K562 (cell line): ENCODE measurements around the gene PDIA3. TPM values are rescaled to one million over a fixed set of nuclear protein-coding genes. Genes with fewer than 3 reads are reported as not detected.

Source experiments
- ARNT ChIP-seq, 2 experiments: fragments of 450-650 bp; IDR thresholded peaks; 2 replicates each; pipeline ENCODE4 v1.6.1; 2016; ENCODE audit warnings: mild to moderate bottlenecking in 1 of 2
- BRD9 ChIP-seq: fragments of 450-650 bp; IDR thresholded peaks from 2 replicates; pipeline ENCODE4 v1.6.1; 2018; ENCODE audit warnings: low read depth; ENCODE audit not compliant: partially characterized antibody
- CSDE1 ChIP-seq, 2 experiments: fragments of 450-650 bp; IDR thresholded peaks; 2 replicates each; pipeline ENCODE4 v1.6.1; 2016; ENCODE audit warnings: mild to moderate bottlenecking in 1 of 2
- EP400 ChIP-seq: fragments of 450-650 bp; IDR thresholded peaks from 2 replicates; pipeline ENCODE4 v1.6.1; 2017; ENCODE audit warnings: antibody characterized with exemption, mild to moderate bottlenecking, moderate library complexity
- FIP1L1 ChIP-seq: fragments of 200-400 bp; formaldehyde crosslinking; IDR thresholded peaks from 2 replicates; pipeline ENCODE4 v1.6.1; 2018; ENCODE audit warnings: mild to moderate bottlenecking, low read depth, low read length; ENCODE audit not compliant: poor library complexity, severe bottlenecking
- PCBP1 ChIP-seq: fragments of 200-400 bp; formaldehyde crosslinking; IDR thresholded peaks from 2 replicates; pipeline ENCODE4 v1.6.1; 2018; ENCODE audit warnings: mild to moderate bottlenecking, low read depth, low read length; ENCODE audit not compliant: poor library complexity, severe bottlenecking
- POLR2AphosphoS2 ChIP-seq: IDR thresholded peaks from 2 replicates; pipeline ENCODE4 v1.6.1; 2012; ENCODE audit warnings: low read length, improper control_type of control experiment
- SMAD2 ChIP-seq: fragments of 150-350 bp; IDR thresholded peaks from 2 replicates; pipeline ENCODE4 v1.6.1; 2014; ENCODE audit warnings: low read depth, mild to moderate bottlenecking, low read length
- SOX6 ChIP-seq: fragments of 450-650 bp; IDR thresholded peaks from 2 replicates; pipeline ENCODE4 v1.6.1; 2014; ENCODE audit warnings: mild to moderate bottlenecking
- SP1 ChIP-seq: sonication (generic); formaldehyde crosslinking; IDR thresholded peaks from 2 replicates; pipeline ENCODE4 v1.8.1; 2022; ENCODE audit warnings: mild to moderate bottlenecking, missing genetic modification reagents
- XRCC4 ChIP-seq: IDR thresholded peaks from one replicate; pipeline ENCODE4 v1.6.1; 2011; ENCODE audit not compliant: insufficient read depth, insufficient read length; ENCODE audit errors: extremely low read depth
- ZFPM2 ChIP-seq: fragments of 250-450 bp; sonication (Bioruptor Pico); IDR thresholded peaks from 2 replicates; pipeline ENCODE4 v1.5.1; 2022; ENCODE audit warnings: mild to moderate bottlenecking
- polyA plus RNA-seq, 8 experiments: library from polyadenylated mRNA; depleted of rRNA in 4 of 8; stranded (reverse) in 5 of 8; unstranded in 3 of 8; fragments of >200 nt; fragmentation: Nextera tagmentation in 2 of 8; fragmentation: Illumina TruSeq in 1 of 8; extraction: Ambion mirVana in 2 of 8; extraction: Trizol in 1 of 8; gene quantifications; 2 replicates each; pipeline versions ENCODE4 v1.2.1 to v1.2.3, GENCODE V29; 2011 to 2014; ENCODE audit warnings: inconsistent platforms in 1 of 8, missing spikeins in 1 of 8
- total RNA-seq, 7 experiments: library from RNA; depleted of rRNA in 6 of 7; stranded (reverse); fragments of >200 nt in 6 of 7; fragmentation: Illumina TruSeq in 2 of 7; extraction: Trizol in 2 of 7; gene quantifications; 2 replicates each; pipeline versions ENCODE4 v1.2.1 to v1.2.3, GENCODE V29; 2011 to 2021; ENCODE audit warnings: low replicate concordance in 1 of 7
- TF ChIP-seq, protein P1 (sequence below), 2 experiments: fragments of 450-650 bp; IDR thresholded peaks; 2 replicates each; pipeline ENCODE4 v1.6.1; 2016; ENCODE audit warnings: mild to moderate bottlenecking in 2 of 2, borderline replicate concordance in 1 of 2, low read depth in 1 of 2, moderate library complexity in 1 of 2
- TF ChIP-seq, protein P2 (sequence below): fragments of 450-650 bp; IDR thresholded peaks from 2 replicates; pipeline ENCODE4 v1.6.1; 2016; ENCODE audit warnings: antibody characterized with exemption
- TF ChIP-seq, protein P3 (sequence below): sonication (generic); formaldehyde crosslinking; IDR thresholded peaks from 2 replicates; pipeline ENCODE4 v1.8.0; 2022; ENCODE audit warnings: mild to moderate bottlenecking, missing genetic modification reagents
- TF ChIP-seq, protein P4 (sequence below), 2 experiments: fragments of 250-450 bp in 1 of 2; fragments of 450-650 bp in 1 of 2; sonication (Bioruptor Pico) in 1 of 2; IDR thresholded peaks; 2 replicates each; pipeline versions ENCODE4 v1.6.1 to v1.8.0; 2016 to 2021; ENCODE audit warnings: mild to moderate bottlenecking in 2 of 2, moderate library complexity in 2 of 2, missing compliant biosample characterization in 1 of 2, missing genetic modification characterization in 1 of 2

The PDIA3 gene
- total and polyA plus RNA-seq, 9 of the 15 experiments (the other 6 are each of a cell fraction or from before 2014, with no cell fraction given), result 13.5 to 386 (median 149) TPM

DNA sequence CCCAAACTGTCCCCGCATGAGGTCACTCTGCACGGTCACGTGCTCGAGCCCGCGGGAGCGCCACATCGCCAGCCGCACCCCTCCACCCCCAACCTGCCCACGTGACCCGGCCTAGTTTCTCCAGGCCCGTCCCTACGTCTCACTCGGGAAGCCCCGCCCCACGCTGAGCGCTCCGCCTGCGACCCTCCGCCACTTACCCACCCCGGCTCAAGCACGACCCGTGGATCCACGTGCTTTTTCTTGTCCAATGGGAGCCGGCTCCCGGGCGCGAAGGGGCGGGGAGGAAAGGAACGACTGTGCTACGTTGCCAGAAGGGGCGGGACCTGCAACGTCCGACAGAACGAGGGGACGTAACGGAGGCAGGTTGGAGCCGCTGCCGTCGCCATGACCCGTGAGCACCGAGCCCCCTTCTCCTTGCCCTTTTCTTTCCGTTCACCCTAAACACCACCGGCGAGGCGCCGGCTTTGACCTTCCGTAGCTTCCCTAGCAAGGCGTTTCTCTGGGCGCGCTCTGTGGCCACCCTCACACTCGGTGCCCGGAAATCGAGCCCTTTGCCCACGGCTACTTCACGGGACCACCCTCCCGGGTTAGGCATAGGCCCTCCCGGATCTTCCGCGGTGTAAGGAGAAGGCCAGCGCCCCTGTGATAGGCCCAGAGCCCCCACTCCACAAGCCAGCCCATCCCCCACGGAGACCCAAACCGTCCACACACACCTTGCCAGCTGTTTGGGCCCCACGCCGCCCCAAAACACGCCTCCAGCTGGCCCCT, 45.9 kb downstream of the PDIA3 start, which contains the start of gene SERF2 (continued):
- TF ChIP-seq, protein P1, sequence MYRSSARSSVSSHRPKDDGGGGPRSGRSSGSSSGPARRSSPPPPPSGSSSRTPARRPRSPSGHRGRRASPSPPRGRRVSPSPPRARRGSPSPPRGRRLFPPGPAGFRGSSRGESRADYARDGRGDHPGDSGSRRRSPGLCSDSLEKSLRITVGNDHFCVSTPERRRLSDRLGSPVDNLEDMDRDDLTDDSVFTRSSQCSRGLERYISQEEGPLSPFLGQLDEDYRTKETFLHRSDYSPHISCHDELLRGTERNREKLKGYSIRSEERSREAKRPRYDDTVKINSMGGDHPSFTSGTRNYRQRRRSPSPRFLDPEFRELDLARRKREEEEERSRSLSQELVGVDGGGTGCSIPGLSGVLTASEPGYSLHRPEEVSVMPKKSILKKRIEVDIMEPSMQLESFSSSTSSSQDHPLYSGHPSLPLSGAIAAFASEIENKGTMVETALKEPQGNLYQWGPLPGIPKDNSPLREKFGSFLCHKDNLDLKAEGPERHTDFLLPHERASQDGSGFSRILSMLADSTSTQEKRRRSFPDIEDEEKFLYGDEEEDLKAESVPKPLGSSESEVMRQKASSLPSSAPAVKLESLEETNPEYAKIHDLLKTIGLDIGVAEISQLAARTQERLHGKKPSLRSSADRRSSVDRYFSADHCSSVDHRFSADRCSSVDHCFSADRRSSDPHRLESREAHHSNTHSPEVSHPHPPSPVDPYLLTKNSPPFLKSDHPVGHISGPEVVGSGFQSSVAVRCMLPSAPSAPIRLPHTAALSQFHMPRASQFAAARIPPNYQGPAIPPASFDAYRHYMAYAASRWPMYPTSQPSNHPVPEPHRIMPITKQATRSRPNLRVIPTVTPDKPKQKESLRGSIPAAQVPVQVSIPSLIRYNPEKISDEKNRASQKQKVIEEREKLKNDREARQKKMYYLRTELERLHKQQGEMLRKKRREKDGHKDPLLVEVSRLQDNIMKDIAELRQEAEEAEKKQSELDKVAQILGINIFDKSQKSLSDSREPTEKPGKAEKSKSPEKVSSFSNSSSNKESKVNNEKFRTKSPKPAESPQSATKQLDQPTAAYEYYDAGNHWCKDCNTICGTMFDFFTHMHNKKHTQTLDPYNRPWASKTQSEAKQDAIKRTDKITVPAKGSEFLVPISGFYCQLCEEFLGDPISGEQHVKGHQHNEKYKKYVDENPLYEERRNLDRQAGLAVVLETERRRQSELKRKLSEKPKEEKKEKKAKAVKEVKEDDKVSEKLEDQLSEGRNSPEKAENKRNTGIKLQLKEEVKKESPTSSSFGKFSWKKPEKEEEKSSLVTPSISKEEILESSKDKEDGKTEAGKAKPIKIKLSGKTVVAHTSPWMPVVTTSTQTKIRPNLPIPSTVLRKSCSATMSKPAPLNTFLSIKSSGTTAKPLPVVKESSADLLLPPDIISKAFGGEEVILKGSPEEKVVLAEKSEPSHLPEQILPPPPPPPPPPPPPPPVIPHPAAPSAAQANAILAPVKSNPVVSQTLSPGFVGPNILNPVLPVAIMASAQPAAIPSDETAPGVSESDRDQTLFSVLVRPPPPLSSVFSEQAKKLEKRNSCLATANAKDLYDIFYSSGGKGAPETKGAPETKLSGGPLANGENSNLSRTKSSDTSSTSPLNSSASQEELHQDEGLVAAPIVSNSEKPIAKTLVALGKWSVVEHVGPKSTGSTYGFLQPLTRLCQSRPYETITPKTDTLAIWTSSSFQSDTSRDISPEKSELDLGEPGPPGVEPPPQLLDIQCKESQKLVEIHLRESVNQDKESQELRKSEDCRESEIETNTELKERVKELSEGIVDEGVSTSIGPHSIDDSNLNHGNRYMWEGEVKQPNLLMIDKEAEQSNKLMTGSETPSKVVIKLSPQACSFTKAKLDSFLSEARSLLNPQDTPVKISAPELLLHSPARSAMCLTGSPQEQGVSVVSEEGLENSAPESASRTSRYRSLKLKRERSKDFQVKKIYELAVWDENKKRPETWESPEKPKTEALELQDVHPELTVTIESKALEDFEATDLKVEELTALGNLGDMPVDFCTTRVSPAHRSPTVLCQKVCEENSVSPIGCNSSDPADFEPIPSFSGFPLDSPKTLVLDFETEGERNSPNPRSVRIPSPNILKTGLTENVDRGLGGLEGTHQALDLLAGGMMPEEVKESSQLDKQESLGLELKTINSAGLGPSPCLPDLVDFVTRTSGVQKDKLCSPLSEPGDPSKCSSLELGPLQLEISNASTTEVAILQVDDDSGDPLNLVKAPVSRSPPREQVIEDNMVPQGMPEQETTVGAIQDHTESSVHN (IDR thresholded peaks at IDR 0.05; ENCODE audit: borderline replicate concordance in 1 of 2, low read depth in 1 of 2), result no peak
- TF ChIP-seq SMAD2, result no peak
- TF ChIP-seq XRCC4, result no peak
- TF ChIP-seq BRD9, result peak; percentile 22
- TF ChIP-seq, protein P2, sequence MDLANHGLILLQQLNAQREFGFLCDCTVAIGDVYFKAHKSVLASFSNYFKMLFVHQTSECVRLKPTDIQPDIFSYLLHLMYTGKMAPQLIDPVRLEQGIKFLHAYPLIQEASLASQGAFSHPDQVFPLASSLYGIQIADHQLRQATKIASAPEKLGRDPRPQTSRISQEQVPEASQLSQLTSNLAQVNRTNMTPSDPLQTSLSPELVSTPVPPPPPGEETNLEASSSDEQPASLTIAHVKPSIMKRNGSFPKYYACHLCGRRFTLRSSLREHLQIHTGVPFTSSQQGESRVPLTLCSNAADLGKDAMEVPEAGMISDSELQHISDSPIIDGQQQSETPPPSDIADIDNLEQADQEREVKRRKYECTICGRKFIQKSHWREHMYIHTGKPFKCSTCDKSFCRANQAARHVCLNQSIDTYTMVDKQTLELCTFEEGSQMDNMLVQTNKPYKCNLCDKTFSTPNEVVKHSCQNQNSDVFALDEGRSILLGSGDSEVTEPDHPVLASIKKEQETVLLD, result peak; percentile 81
- TF ChIP-seq ZFPM2 (CRISPR knock-in tag), result 0 out of 2 replicates have a peak, but pooled peaks have one; percentile 69
- TF ChIP-seq, protein P3, sequence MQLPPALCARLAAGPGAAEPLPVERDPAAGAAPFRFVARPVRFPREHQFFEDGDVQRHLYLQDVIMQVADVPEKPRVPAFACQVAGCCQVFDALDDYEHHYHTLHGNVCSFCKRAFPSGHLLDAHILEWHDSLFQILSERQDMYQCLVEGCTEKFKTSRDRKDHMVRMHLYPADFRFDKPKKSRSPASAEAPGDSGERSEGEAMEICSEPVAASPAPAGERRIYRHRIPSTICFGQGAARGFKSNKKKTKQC (CRISPR knock-in tag), result peak; percentile 53; the same call in 1 of the 2 replicates
- TF ChIP-seq SP1, result peak; percentile 83; the same call in 1 of the 2 replicates
- TF ChIP-seq EP400, result peak; percentile 96
- peak; percentile 84; the same call in 1 of the 2 replicates for TF ChIP-seq POLR2AphosphoS2
- peak; percentile 61 for TF ChIP-seq PCBP1
- TF ChIP-seq SOX6, result 0 out of 2 replicates have a peak, but pooled peaks have one; percentile 38
- no peak for TF ChIP-seq CSDE1 (IDR thresholded peaks at IDR 0.05)
- TF ChIP-seq ARNT (IDR thresholded peaks at IDR 0.05), result 0 out of 4 replicates have a peak, but pooled peaks of 1 of the 2 experiments have one; percentile 24
- TF ChIP-seq, protein P4, sequence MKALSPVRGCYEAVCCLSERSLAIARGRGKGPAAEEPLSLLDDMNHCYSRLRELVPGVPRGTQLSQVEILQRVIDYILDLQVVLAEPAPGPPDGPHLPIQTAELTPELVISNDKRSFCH (CRISPR knock-in tag; IDR thresholded peaks at IDR 0.05), result no peak
- TF ChIP-seq, protein P4 (tag; IDR thresholded peaks at IDR 0.05), result peak; percentile 70; the same call in 1 of the 2 replicates
- peak; percentile 54 for TF ChIP-seq FIP1L1
